A673 (cell line): ENCODE data around the gene PHF21A. TPM values are rescaled to one million over a fixed set of nuclear protein-coding genes. Genes with fewer than 3 reads are reported as not detected.

Experiments
- BruUV-seq: library from RNA; stranded (reverse); fragments of 400-500 nt; replicated peaks from 2 replicates; lab custom pipeline; 2021; lab: Mats Ljungman, UMichigan
- CTCF ChIA-PET: fragments of 300-600 bp; sonication (Branson Sonifier 250); formaldehyde crosslinking; loops from one replicate; lab custom pipeline; 2022; ENCODE audit warnings: antibody characterized with exemption; lab: Charles Lee
- POLR2A ChIA-PET: fragments of 300-600 bp; sonication (Branson Sonifier 250); formaldehyde crosslinking; loops from one replicate; lab custom pipeline; 2022; ENCODE audit warnings: antibody characterized with exemption; ENCODE audit not compliant: low non-redundant PET; lab: Charles Lee
- DNase-seq: peaks from one replicate; pipeline ENCODE4 v3.0.0-alpha.2; 2015; ENCODE audit warnings: low spot score
- H3K27ac ChIP-seq: fragments of 200-600 bp; sonication (generic); 2 replicates; pipeline ENCODE4 v1.5.1; 2016; ENCODE audit warnings: mixed run types, low read depth, mild to moderate bottlenecking, mixed read lengths, antibody characterized with exemption, low read length; ENCODE audit not compliant: poor library complexity, severe bottlenecking
- H3K27me3 ChIP-seq: fragments of 200-600 bp; sonication (generic); replicated peaks from 2 replicates; pipeline ENCODE4 v1.6.1; 2017; ENCODE audit warnings: mixed run types, low read depth, mild to moderate bottlenecking, mixed read lengths, antibody characterized with exemption, low read length; ENCODE audit not compliant: insufficient read depth, poor library complexity
- H3K36me3 ChIP-seq: fragments of 200-600 bp; sonication (generic); 2 replicates; pipeline ENCODE4 v1.6.1; 2016; ENCODE audit warnings: mixed run types, mild to moderate bottlenecking, mixed read lengths, antibody characterized with exemption, low read length; ENCODE audit not compliant: insufficient read depth, poor library complexity, severe bottlenecking
- H3K4me1 ChIP-seq: fragments of 200-600 bp; sonication (generic); 2 replicates; pipeline ENCODE4 v1.6.1; 2017; ENCODE audit warnings: mixed run types, mild to moderate bottlenecking, mixed read lengths, antibody characterized with exemption, low read length; ENCODE audit not compliant: insufficient read depth, poor library complexity, severe bottlenecking
- H3K4me3 ChIP-seq: fragments of 200-600 bp; sonication (generic); 2 replicates; pipeline ENCODE4 v1.5.1; 2016; ENCODE audit warnings: low read depth, mixed run types, mild to moderate bottlenecking, mixed read lengths, low read length; ENCODE audit not compliant: poor library complexity, severe bottlenecking
- H3K9me3 ChIP-seq: fragments of 200-600 bp; sonication (generic); 2 replicates; pipeline ENCODE4 v1.6.1; 2016; ENCODE audit warnings: mixed run types, low read depth, mild to moderate bottlenecking, mixed read lengths, antibody characterized with exemption, low read length; ENCODE audit not compliant: poor library complexity, severe bottlenecking
- CTCF ChIP-seq: fragments of 300-800, 200-600 bp; sonication (generic); conservative IDR thresholded peaks from 2 replicates; pipeline ENCODE4 v1.5.1; 2017; ENCODE audit warnings: low read depth, mild to moderate bottlenecking, antibody characterized with exemption, low read length, moderate library complexity, mixed read lengths
- EZH2 ChIP-seq: fragments of 200-600 bp; sonication (generic); IDR thresholded peaks from 2 replicates; pipeline ENCODE4 v1.6.1; 2017; ENCODE audit warnings: borderline replicate concordance, low read depth, mild to moderate bottlenecking, mixed read lengths, antibody characterized with exemption, low read length; ENCODE audit not compliant: poor library complexity, severe bottlenecking
- intact Hi-C: fragments of 100-400 bp; cut with micrococcal nuclease; formaldehyde crosslinking; loops from one replicate; pipeline ENCODE4 v1.10.0; 2022; ENCODE audit not compliant: unreplicated experiment
- total RNA-seq: library from RNA; stranded (reverse); gene quantifications from 2 replicates; pipeline ENCODE4 v1.2.3, GENCODE V29; 2021

PHF21A gene
- total RNA-seq, 1 experiment from 2014 or later: 77.2 TPM

- Histone ChIP-seq H3K27ac (no peak overlapping the region), H3K4me3 (no peak overlapping the region), H3K4me1 (peaks cover 11% of the 10 kb centered on the region), H3K27me3 (no peaks in the 10 kb centered on the region), H3K9me3 (no peaks in the 10 kb centered on the region), H3K36me3 (no peaks in the 10 kb centered on the region)
- DNase-seq: no peak
- intact Hi-C loops: no loop called here
- TF ChIP-seq CTCF: no peak
- TF ChIP-seq EZH2: no peak
- CTCF ChIA-PET: no interaction called here
- BruUV-seq: no TSS peak
- POLR2A ChIA-PET: no interaction called here
Observed at GRCh38 chr11:45904309-45904915, 216.8 kb downstream of the PHF21A start.

GRCh38 chr11:45902452-45903380 is 218.5 kb downstream of the PHF21A start:
- POLR2A ChIA-PET: no interaction called here
- Histone ChIP-seq H3K4me1 (peaks cover 18% of the 10 kb centered on the region), H3K4me3 (no peak overlapping the region), H3K27ac (no peak overlapping the region), H3K9me3 (no peaks in the 10 kb centered on the region), H3K27me3 (no peaks in the 10 kb centered on the region), H3K36me3 (no peaks in the 10 kb centered on the region)
- intact Hi-C loops: loop anchor here (1.0 kb wide), 1 partner anchor 46 kb away; no protein-coding TSS in a partner anchor
- no peak for TF ChIP-seq CTCF
- no peak for TF ChIP-seq EZH2
- CTCF ChIA-PET: no interaction called here
- no peak for DNase-seq
- TSS peak; percentile 21 for BruUV-seq

- intact Hi-C loops: loop anchor here (1.0 kb wide), 1 partner anchor 45 kb away; no protein-coding TSS in a partner anchor
- no peak for DNase-seq
- H3K4me1 ChIP-seq: peaks cover 20% of the 10 kb centered on the region
- no peak for TF ChIP-seq EZH2
- TF ChIP-seq CTCF: no peak
- H3K36me3 ChIP-seq: no peaks in the 10 kb centered on the region
- ChIA-PET CTCF (no interaction called here), POLR2A (no interaction called here)
- no peaks in the 10 kb centered on the region for H3K27me3 ChIP-seq
- no peaks in the 10 kb centered on the region for H3K9me3 ChIP-seq
- no TSS peak for BruUV-seq
- no peak overlapping the region for H3K27ac ChIP-seq
- no peak overlapping the region for H3K4me3 ChIP-seq
Observed at GRCh38 chr11:45901626-45902025, 219.6 kb downstream of the PHF21A start.
